NCI-H774 (cell line): Measurements from ENCODE around the gene LYZL1.
A peak's percentile ranks its signal among the peaks of the same experiment; 100 is the strongest.
"Not testable (repeated sequence)": the region's sequence is repeated elsewhere in the genome, so short reads cannot be mapped to it uniquely, and the experiment has no call there.

Experiments
- DNase-seq: peaks from one replicate; lab custom pipeline; 2025; lab: John Stamatoyannopoulos, UW

The LYZL1 gene

DNA sequence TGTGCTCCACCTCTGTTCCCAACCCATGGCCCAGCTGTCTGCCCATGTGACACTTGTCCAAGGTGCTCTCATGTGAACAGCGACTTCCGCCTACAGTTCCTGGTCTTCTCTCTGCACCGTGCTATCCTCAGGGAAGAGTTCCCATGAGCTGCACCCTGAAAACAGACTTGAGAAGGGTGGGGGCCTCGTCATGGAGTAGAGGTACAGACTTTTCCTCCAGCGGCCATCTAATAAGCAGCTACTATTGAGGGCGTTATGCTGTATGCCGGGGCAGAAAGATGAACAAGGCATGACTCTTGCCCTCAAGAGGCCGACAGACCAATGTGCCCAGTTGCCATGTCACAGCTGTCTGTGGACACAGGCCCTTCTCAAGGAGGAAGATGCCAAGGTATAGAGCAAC lies 25.4 kb upstream of the LYZL1 start:
- no peak for DNase-seq

DNA sequence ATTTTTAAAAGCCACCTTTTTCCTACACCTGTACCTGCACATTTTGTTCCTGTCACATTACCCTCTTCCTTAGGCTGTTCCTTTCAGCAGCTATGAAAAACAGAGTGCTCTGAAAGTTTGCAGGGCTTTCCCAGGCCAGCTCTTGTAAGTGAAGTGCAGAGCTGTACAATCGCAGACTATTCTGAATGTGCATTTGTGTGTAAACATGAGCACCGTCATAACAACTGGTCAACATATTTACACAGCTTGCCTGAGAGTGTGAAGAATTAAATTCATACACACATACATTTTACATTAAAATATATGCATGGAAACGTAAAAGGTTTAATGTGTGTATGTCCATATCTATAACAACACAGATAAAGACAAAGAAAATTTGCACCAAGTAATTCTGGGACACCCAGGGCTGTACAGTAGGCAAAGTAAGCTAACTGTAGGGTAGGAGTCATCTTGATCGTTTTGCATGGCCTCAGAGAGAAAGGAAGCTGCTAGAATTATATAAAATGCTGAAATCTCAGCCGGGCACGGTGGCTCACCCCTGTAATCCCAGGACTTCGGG lies 23.6 kb upstream of the LYZL1 start:
- no peak for DNase-seq

DNA sequence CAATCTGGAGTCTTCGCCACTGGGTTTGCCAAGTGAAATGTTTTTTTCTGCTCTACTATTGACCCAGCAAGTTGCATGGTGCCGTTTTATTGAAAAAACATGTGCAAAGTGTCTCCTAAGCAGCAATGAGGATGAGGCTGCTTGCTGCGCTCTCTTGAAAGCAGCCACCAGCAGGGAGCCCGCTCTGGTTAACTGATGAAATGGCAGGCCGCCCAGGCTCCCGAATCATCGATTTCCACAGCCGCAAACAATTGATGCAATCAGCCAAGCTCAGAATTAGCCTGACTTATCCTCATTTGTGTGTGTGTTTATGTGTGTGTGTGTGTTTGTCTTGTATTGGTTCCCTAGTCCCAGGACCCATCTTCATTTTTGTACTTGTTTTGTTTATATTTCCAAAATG lies 22.2 kb upstream of the LYZL1 start:
- DNase-seq = no peak

DNA sequence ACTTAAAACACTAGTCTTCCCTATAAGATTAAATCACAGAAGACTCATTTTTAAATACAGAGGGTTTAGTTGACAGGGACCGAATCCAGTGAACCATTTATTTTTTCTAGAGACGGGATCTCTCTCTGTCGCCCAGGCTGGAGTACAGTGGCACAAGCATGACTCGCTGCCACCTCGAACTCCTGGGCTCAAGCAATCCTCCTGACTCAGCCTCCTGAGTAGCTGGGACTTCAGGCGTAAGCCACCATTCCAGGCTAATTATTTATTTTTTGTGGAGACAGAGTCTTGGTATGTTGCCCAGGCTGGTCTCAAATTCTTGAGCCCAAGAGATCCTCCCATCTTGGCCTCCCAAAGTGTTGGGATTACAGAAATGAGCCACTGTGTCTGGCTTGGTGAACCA lies 20.9 kb upstream of the LYZL1 start:
- DNase-seq = no peak

DNA sequence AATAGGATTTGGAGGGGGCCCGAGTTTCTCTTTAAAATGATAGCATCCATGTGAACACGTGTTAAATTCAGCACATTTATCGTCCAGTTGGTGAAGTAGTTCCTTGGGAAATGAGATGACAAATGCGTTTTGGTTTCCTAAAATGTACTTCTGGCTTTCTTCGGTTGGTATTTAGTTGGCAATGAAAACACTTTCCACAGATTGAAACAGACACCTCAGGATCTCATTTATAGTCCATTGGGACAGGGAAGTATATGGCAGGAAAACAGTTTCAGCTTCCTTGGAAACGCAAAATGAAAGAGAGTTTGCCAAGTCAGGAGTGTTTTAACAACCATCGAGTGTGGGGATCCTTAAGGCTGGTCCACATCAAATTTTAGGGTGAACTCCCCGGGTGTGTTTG lies 19.4 kb upstream of the LYZL1 start:
- DNase-seq = no peak

DNA sequence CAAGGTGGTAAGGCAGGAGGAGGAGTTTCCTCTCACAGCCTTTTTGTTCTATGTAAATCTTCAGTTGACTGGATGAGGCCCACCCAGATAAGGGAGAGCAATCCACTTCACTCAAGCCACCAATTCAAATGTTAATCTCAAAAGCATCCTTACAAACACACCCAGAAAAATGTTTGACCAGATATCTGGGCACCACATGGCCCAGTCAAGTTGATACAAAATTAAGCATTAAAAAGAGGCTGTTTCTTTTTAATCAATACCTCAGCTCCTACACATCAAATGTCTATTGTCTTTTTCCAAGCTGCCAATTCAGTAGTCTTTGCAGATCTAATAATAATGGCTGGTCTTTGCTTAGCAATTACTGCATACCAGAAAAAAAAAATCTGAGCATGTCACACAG lies 18.0 kb upstream of the LYZL1 start:
- no peak for DNase-seq

DNA sequence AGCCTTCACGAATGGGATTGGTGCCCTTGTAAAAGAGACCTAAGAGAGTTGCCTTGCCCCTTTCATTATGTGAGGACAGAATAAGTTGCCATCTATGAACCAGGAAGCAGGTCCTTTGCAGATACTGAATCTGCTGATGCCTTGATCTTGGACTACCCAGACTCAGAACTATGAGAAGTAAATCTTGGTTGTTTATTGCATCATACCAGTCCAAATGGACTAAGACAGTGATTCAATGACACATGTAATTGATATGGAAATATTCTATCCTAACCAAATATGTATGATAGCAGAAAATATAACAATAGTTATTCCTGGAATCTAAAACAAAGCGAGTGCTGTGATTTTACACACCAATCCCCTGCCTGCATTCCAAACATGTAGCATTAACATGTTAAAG lies 17.0 kb upstream of the LYZL1 start:
- no peak for DNase-seq

DNA sequence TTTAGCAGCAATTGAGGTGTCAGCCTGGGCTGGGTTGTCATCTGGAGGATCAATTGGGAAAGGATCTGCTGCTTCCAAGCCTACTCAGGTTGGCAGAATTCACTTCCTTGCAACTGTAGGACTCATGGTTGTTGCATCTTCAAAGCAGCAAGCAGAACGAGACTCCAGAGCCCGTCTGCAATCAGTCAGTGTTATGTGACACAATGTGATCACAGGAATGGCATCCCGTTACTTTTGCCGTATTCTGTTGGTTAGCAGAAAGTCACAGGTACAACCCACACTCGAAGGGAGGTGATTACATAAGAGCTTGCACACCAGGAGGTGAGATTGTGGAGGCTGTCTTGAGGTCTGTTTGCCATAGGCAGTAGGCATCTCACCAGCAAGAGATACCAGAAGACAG lies 15.4 kb upstream of the LYZL1 start:
- no peak for DNase-seq

DNA sequence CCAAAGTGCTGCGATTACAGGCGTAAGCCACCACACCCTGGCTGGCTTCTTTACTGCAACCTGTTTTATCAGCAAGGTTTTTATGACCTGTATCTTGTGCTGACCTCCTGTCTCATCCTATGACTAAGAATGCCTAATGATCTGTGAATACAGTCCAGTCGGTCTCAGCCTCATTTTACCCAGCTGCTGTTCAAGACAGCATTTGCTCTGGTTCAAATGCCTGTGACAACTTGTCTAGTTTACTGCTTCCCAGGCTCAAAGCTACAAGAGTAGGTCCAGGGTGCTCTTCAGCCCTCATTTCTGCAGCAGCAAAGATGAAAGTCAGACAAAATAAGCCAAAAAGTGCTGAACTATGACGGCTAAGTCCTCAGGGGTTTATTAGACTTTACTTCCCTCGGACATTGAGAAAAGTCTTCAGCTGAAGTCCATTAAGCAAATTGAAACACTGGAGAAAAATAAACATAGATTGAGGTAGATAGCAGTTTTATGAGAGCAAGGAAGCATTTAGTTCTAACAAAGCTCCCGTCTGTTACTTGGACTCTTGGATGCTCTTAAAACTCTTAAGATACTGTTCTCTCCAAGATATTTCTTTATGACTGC lies 12.5 kb upstream of the LYZL1 start:
- no peak for DNase-seq

DNA sequence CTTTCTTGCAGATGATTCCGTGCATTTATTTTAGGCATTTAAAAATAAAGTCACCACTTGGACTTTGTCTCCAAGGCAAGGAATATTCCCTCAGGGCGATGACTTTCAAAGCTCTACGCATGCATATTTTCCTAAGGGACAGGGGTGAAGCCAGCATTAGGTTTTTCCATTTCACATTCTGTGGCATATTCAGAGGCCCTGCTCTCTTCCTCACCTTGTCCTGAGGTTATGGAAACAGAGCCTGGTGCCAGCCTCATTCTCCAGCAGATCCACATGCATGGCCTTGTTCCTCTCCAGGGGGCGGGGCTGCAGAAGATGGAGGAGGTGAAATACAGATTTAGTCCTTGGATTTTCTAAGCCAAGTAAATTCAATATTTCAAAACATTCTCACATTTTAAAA lies 11.6 kb upstream of the LYZL1 start:
- no peak for DNase-seq

DNA sequence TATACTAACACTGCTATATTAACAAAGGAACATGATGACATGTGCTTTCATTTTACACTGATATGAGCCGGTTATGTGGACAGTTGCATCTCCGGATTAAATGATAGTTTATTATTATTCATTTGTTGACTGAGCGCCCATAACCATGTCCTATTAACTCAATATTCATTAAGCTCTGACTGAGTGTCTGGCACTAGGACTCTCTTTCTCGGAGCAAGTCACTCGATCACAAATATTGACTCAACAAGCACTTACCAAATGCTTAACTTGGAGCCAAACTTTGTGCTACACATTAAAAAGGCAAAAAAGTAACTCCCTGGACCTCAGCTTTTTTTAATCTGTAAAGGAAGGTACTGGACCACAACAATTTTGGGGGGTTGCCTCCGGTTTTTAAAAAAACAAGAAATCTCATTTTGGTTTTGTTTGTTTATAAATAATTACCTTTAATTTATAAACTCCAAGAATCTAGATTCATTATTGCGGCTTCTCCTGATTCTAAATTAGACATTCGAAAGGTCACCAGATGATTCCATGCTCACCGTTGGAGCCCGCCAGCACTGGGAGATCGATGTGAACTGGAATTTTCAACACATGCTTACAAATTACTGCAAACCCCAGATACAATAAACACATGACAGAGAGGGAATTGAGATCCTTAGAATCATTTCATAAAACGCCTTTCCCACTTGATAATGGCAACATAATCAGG lies 8.9 kb upstream of the LYZL1 start:
- DNase-seq = no peak

DNA sequence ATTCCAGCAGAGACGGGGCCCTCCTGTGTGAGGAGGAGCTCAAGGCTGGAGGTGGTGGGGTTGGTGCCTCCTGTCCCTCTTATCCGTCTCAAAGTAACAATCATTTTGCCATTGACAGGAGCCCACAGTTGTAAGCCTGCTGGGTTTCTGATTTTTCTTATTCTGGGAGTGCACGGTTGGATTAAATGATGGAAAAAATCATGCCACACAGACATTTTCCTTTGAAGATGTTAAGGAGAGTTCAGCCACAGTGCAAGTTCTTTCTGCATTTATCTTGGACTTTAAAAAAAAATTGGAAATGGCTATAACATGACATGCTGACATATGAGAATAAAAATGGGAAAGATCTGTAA lies 8.4 kb upstream of the LYZL1 start:
- no peak for DNase-seq

DNA sequence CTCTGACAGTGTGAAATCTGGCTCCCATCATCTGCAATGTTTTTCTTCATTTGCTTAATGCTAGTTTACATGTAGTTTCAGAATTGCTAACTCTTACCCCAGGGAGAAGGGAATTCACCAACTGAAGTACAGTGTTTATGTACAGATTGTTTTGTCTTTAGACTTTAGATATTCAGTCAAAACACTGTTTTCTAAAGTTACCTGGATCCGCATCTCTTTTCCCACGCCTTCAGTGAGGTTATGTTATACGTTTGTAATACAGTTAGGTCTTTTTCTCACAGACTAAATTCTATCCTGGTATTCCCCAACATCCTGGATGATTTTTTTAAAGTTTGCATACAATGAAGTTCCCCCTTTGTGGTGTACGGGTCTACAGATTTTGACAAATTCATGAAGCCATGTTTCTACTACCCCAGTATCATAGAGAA lies 3.2 kb upstream of the LYZL1 start:
- no peak for DNase-seq

DNA sequence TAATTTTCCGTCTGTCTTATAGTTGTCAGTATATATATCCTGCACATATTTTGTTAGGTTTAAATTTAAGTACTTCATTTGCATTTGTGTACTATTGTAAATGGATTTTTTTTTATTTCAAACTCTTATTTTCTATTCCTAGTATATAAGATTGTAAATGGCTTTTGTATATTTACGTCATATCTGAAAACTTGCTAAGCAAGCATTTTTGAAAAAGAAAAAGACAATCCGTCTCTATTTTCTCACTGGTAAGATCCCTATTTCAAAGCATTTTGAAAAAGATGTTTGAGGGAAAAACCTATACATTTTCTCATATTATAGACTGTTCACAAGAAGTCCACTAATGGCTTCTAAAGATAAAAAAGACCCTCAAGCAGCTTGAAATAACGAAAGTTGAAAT lies 1.2 kb upstream of the LYZL1 start:
- no peak for DNase-seq

DNA sequence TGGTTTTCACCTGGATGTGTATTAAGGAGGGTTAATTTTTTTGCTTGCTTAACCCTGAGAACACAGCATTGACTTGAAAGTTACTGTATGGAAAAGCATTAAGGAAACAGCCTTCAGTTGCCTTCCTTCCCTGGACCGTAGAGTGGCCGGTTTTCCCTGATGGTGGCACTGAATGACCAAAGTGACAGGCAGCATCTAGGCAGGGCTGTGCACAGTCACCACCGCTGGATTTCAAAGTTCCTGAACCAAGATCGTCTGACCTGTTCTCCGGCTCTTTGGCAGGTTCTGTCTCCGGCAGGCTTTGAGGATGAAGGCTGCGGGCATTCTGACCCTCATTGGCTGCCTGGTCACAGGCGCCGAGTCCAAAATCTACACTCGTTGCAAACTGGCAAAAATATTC lies 2.7 kb downstream of the LYZL1 start:
- DNase-seq = not testable (repeated sequence)

DNA sequence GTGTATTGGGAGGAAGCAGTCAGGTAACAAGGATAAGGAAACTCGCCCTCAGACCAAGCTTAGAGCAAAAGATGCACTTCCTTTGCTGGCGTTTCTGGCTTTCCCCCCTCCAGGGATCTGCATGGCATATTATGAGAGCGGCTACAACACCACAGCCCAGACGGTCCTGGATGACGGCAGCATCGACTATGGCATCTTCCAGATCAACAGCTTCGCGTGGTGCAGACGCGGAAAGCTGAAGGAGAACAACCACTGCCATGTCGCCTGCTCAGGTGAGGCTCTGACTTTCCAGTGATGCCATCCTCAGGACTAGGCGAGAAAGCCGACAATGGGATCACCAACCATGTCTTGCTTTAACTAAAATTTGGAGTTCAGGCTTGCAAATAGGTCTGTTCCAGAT lies 3.5 kb downstream of the LYZL1 start:
- not testable (repeated sequence) for DNase-seq

DNA sequence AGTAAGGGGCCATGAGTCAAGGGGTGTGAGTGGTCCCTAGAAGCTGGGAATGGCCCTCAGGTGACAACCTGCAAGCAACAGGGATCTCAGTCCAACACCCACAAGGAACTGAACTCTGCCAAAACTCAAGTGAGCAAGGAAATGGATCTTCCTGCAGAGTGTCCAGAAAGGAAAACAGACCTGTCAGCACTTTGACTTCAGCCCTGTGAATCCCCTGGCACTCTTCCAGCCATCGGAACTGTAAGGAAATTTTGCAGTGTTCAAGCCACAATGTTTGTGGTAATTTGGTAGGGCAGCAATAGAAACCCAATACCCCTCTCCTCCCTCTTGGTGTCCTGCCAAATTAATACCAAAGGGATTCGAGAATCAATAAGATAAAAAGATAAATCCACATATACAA lies 6.9 kb downstream of the LYZL1 start:
- no peak for DNase-seq

DNA sequence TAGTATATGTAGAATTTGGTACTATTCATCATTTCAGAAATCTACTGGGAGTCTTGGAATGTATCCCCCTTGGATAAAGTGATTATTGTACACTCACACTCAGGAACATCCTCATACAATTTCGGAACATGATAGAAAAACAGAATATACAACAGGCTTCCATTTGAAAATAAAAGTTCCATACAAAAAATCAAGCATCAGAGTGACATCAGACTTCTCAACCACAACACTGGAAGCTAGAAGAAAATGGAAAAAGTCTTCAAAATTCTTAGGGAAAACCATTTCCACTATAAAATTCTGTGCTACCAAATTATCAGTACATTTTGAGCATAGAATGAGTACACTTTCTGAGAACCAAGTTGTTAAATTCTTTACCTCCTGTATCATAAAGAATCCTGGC lies 8.8 kb downstream of the LYZL1 start:
- DNase-seq = no peak

DNA sequence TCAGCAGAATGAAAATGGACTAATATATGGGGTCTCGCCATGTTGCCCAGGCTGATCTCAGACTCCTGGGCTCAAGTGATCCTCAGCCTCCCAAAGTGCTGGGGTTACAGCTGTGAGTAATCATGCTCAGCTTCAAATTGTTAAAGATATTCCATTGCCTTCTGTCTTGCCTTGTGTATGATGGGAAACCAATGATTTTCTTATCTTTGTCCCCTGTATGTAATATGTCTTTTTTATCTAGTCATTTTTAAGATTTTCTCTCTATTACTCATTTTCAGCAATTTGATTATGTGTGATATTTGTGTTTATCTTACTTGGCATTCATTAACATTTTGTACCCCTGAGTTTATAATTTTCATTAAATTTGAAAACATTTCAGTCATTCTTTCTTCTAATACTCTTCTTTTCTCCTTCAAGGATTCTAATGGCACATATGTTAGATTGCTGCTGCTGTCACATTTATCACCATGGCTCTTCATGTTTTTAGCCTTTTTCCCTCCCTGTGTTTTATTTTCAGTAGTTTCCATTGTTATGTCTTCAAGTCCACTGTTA lies 12.6 kb downstream of the LYZL1 start:
- DNase-seq = no peak

DNA sequence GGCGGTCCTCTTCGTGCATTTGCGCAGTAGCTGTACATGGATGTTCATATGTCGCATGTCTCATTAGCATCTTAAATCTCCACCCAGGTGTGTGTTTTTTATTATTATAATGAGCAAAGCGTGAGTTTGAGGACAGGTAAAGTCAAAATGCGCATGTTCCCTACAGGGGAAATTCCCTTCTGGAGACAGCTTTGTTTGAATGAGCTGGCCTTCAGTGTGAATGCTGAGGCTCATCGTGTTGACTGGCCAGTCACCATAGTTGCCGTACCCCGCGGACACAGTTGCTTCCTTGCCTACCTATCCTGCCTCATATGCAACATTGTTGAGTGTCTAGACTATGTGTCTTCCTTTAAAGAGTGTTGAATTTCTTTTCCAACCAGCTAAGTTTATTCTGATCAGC lies 13.6 kb downstream of the LYZL1 start:
- no peak for DNase-seq

DNA sequence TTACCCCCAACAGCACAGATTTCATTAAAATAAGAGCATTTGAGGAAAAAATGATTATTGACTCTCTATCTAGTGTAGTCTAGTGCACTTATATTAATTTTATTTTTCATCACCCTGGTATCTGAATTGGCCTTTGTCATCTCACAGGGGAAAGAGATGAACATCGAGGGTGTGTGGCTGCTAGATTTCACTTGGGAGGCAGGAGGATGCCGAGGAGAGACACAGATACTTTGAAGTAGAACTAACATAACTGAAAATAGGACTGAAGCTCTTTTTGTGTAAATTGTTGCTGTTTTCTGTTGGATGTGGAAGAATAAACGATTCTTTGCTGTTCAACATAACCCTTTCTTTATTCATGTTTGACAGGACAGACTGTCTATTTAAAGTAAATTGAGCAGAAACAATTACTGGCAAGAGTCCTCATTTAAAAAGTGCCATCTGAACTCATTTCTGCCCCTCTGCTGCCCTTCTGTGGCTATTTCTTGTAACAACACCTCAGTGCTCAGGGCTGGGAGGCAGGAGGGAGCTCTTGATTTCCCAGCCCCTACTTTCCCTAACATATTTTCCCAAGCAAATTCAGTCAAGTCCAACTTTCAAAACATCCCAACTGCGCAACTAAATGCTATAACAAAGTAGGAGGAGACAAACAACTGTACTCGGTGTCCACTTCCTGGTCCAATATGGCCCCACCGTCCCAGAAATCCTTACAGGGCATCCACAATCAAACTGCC lies 15.6 kb downstream of the LYZL1 start:
- DNase-seq = peak; percentile 48

DNA sequence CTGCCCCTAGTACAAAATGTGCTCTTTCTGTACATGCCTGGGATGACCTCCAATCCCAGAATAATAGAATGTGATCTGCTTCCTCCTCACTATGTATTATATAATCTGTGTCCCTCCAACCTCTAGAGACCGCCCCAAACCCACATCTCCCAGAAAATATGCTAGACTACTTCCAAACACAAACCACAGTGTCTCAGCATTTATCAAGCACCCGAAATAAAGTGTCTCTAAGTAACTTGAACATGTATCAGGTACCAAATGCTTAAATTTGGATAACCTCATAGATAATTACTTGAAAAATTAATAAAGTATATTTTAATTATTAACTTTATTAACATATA lies 16.1 kb downstream of the LYZL1 start:
- DNase-seq = no peak

DNA sequence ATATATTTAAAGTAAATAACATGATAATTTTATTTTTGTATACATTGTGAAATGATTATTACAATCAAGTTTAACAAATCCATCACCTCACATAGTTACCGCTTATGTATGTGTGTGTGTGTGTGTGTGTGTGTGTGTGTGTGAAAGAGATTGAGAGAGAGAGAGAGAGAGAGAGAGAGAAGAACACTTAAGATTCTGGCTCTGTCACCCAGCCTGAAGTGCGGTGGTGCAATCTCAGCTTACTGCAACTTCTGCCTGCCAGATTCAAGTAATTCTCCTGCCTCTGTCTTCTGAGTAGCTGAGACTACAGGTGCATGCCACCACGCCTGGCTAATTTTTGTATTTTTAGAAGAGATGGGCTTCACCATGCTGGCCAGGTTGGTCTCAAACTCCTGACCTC lies 17.8 kb downstream of the LYZL1 start:
- DNase-seq = no peak
